Astrocyte of the cerebellum (primary cell): ENCODE data around the gene ANO3.

Experiments
- DNase-seq: peaks from one replicate; pipeline ENCODE4 v3.0.0-alpha.2; 2011; ENCODE audit warnings: low read depth
- H3K4me3 ChIP-seq: 2 replicates; pipeline ENCODE4 v1.5.1; 2011; ENCODE audit warnings: mild to moderate bottlenecking, low read depth, low read length, moderate library complexity
- CTCF ChIP-seq: IDR thresholded peaks from 2 replicates; pipeline ENCODE4 v1.5.1; 2012; ENCODE audit warnings: low read length, low read depth, moderate library complexity, mild to moderate bottlenecking; ENCODE audit errors: missing control alignments
- in situ Hi-C: cut with HindIII; loops from 2 replicates; pipeline ENCODE4 v1.10.0; 2017; ENCODE audit warnings: low sequenced_read_pairs

Gene ANO3

GRCh38 chr11:26687351-26687750 lies 355.4 kb downstream of the ANO3 start:
- no peak overlapping the region for H3K4me3 ChIP-seq
- DNase-seq: no peak
- in situ Hi-C loops: no loop called here
- TF ChIP-seq CTCF: no peak

GRCh38 chr11:26688701-26689100 lies 356.8 kb downstream of the ANO3 start:
- TF ChIP-seq CTCF: no peak
- in situ Hi-C loops: no loop called here
- DNase-seq: no peak

GRCh38 chr11:26696330-26696729 lies 364.4 kb downstream of the ANO3 start:
- DNase-seq: no peak
- no peak for TF ChIP-seq CTCF
- in situ Hi-C loops: no loop called here
- no peak overlapping the region for H3K4me3 ChIP-seq

More at GRCh38 chr11:26688701-26689100, 356.8 kb downstream of the ANO3 start:
- no peak overlapping the region for H3K4me3 ChIP-seq

- no peak overlapping the region for H3K4me3 ChIP-seq
- in situ Hi-C loops: no loop called here
- no peak for DNase-seq
- no peak for TF ChIP-seq CTCF
Observed at GRCh38 chr11:26698224-26698623, 366.3 kb downstream of the ANO3 start.

GRCh38 chr11:26700574-26701235 lies 368.8 kb downstream of the ANO3 start:
- TF ChIP-seq CTCF: no peak
- no peak for DNase-seq
- H3K4me3 ChIP-seq: no peak overlapping the region
- in situ Hi-C loops: no loop called here

- DNase-seq: no peak
- H3K4me3 ChIP-seq: no peak overlapping the region
- in situ Hi-C loops: no loop called here
- no peak for TF ChIP-seq CTCF
Observed at GRCh38 chr11:26702406-26702805, 370.5 kb downstream of the ANO3 start.
